ENCODE results near the gene RCBTB2.

RCBTB2 gene

DNA sequence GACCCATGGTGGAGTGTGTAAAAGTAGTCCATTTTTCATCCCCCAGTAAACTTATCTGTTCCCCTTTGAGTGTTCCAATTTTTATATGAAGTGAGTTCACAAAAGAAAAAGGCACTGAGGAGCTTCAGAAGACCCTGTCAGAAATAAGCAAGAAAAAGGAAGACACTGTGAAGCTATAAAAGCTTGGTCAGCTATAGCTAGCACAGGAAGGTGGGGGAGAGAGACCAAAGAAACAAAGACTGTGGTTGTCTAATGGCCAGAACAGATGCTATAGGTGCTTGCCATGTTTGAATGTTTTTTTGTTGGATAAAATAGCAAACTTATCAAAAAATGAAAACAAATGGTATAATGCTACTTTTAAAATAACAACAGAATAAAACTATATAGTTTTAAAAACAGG lies 46.5 kb downstream of the RCBTB2 start:
- Histone ChIP-seq H2AFZ (ENCODE audit: low read depth, low read length) (no peak overlapping the region), H3K4me3 (ENCODE audit: low read length) (no peak overlapping the region), H3K79me2 (ENCODE audit: low read length) (no peaks in the 10 kb centered on the region), H4K20me1 (ENCODE audit: insufficient read depth, low read length) (no peaks in the 10 kb centered on the region), H3K4me2 (ENCODE audit: low read length) (no peak overlapping the region), H3K36me3 (replicated peaks; ENCODE audit: low read depth, low read length) (peaks cover 59% of the 10 kb centered on the region), H3K9me3 (ENCODE audit: insufficient read depth, low read length) (no peaks in the 10 kb centered on the region), H3K4me1 (ENCODE audit: low read length) (peaks cover 42% of the 10 kb centered on the region), H3K27ac (ENCODE audit: low read length) (no peak overlapping the region), H3K9ac (ENCODE audit: low read length) (no peak overlapping the region), H3K27me3 (ENCODE audit: low read depth, low read length) (no peaks in the 10 kb centered on the region)
- TF ChIP-seq, protein P1, sequence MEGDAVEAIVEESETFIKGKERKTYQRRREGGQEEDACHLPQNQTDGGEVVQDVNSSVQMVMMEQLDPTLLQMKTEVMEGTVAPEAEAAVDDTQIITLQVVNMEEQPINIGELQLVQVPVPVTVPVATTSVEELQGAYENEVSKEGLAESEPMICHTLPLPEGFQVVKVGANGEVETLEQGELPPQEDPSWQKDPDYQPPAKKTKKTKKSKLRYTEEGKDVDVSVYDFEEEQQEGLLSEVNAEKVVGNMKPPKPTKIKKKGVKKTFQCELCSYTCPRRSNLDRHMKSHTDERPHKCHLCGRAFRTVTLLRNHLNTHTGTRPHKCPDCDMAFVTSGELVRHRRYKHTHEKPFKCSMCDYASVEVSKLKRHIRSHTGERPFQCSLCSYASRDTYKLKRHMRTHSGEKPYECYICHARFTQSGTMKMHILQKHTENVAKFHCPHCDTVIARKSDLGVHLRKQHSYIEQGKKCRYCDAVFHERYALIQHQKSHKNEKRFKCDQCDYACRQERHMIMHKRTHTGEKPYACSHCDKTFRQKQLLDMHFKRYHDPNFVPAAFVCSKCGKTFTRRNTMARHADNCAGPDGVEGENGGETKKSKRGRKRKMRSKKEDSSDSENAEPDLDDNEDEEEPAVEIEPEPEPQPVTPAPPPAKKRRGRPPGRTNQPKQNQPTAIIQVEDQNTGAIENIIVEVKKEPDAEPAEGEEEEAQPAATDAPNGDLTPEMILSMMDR (IDR thresholded peaks at IDR 0.05; ENCODE audit: low read depth, low read length) = no peak
- no peak for TF ChIP-seq EZH2phosphoT487 (IDR thresholded peaks at IDR 0.05; ENCODE audit: low read depth)

DNA sequence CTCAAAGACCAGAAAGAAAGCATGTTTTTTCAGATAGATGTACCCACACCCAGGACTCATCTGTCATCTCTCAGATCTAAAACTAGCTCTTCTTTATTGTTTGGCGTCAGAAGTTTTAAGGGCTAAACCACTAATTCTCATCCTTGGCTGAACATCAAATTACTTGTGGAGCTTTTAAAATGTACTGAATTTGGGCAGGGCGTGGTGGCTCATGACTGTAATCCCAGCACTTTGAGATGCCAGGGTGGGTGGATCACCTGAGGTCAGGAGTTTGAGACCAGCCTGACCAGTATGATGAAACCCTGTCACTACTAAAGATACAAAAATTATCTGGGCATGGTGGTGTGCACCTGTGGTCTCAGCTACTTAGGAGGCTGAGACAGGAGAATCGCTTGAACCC lies 47.4 kb downstream of the RCBTB2 start:
- no peaks in the 10 kb centered on the region for H3K9me3 ChIP-seq (ENCODE audit: insufficient read depth, low read length)
- H3K27me3 ChIP-seq (ENCODE audit: low read depth, low read length) = no peaks in the 10 kb centered on the region
- no peak overlapping the region for H3K4me3 ChIP-seq (ENCODE audit: low read length)
- no peaks in the 10 kb centered on the region for H3K79me2 ChIP-seq (ENCODE audit: low read length)
- no peak overlapping the region for H3K27ac ChIP-seq (ENCODE audit: low read length)
- no peak overlapping the region for H2AFZ ChIP-seq (ENCODE audit: low read depth, low read length)
- no peaks in the 10 kb centered on the region for H4K20me1 ChIP-seq (ENCODE audit: insufficient read depth, low read length)
- peaks cover 57% of the 10 kb centered on the region for H3K36me3 ChIP-seq (replicated peaks; ENCODE audit: low read depth, low read length)
- no peak overlapping the region for H3K4me2 ChIP-seq (ENCODE audit: low read length)
- TF ChIP-seq, protein P1 (IDR thresholded peaks at IDR 0.05; ENCODE audit: low read depth, low read length) = no peak
- no peak for TF ChIP-seq EZH2phosphoT487 (IDR thresholded peaks at IDR 0.05; ENCODE audit: low read depth)
- peaks cover 33% of the 10 kb centered on the region for H3K4me1 ChIP-seq (ENCODE audit: low read length)
- no peak overlapping the region for H3K9ac ChIP-seq (ENCODE audit: low read length)

DNA sequence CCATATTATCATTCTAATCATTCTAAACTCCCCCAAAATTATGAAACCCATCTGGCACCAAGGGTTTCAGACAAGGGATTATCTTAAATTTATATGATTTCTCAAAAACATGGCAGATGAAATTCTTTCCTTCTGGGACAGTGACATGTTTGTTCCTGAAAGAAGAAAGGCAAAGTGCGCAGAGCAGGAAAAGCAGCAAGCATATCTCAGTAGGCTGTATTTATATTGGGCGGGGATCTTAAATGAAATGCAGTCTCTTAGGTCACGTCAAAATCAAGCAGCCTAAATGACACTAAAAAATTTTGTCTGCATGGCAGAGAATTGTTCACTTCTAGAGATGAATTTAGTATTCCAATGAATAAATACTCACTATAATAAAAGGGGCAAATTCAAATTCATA lies 49.3 kb downstream of the RCBTB2 start:
- no peak overlapping the region for H3K4me2 ChIP-seq (ENCODE audit: low read length)
- no peak overlapping the region for H3K9ac ChIP-seq (ENCODE audit: low read length)
- H3K79me2 ChIP-seq (ENCODE audit: low read length) = no peaks in the 10 kb centered on the region
- peaks cover 58% of the 10 kb centered on the region for H3K36me3 ChIP-seq (replicated peaks; ENCODE audit: low read depth, low read length)
- no peaks in the 10 kb centered on the region for H3K27me3 ChIP-seq (ENCODE audit: low read depth, low read length)
- no peaks in the 10 kb centered on the region for H3K9me3 ChIP-seq (ENCODE audit: insufficient read depth, low read length)
- H3K4me1 ChIP-seq (ENCODE audit: low read length) = peaks cover 14% of the 10 kb centered on the region
- TF ChIP-seq, protein P1 (IDR thresholded peaks at IDR 0.05; ENCODE audit: low read depth, low read length) = no peak
- TF ChIP-seq EZH2phosphoT487 (IDR thresholded peaks at IDR 0.05; ENCODE audit: low read depth) = no peak
- H4K20me1 ChIP-seq (ENCODE audit: insufficient read depth, low read length) = no peaks in the 10 kb centered on the region
- no peak overlapping the region for H3K27ac ChIP-seq (ENCODE audit: low read length)
- no peak overlapping the region for H2AFZ ChIP-seq (ENCODE audit: low read depth, low read length)
- no peak overlapping the region for H3K4me3 ChIP-seq (ENCODE audit: low read length)

DNA sequence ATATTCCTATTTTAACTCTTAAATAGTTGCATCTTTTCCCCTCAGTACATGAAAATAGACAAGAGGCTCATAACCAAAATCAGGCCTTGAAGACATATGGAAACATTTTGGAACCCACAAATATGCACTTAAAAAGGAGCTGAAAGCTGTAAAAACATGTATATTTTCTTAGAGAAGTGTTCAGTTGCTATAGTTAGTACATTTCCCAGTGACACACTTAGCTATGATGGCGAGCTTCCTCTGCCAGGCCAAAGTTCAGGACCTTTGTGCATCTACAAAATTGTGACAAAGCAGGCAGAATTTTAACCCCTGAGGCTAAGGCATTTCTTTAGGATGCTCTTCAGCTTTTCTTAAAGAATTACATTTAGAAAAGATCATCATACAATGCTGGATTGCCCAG lies 54.5 kb downstream of the RCBTB2 start:
- Histone ChIP-seq H2AFZ (ENCODE audit: low read depth, low read length) (no peak overlapping the region), H3K4me2 (ENCODE audit: low read length) (no peak overlapping the region), H3K36me3 (replicated peaks; ENCODE audit: low read depth, low read length) (peaks cover 59% of the 10 kb centered on the region), H3K9me3 (ENCODE audit: insufficient read depth, low read length) (no peaks in the 10 kb centered on the region), H3K4me3 (ENCODE audit: low read length) (no peak overlapping the region), H3K4me1 (ENCODE audit: low read length) (peaks cover 23% of the 10 kb centered on the region), H3K27ac (ENCODE audit: low read length) (no peak overlapping the region), H4K20me1 (ENCODE audit: insufficient read depth, low read length) (no peaks in the 10 kb centered on the region), H3K9ac (ENCODE audit: low read length) (no peak overlapping the region), H3K79me2 (ENCODE audit: low read length) (no peaks in the 10 kb centered on the region), H3K27me3 (ENCODE audit: low read depth, low read length) (no peaks in the 10 kb centered on the region)
- TF ChIP-seq, protein P1 (IDR thresholded peaks at IDR 0.05; ENCODE audit: low read depth, low read length) = no peak
- no peak for TF ChIP-seq EZH2phosphoT487 (IDR thresholded peaks at IDR 0.05; ENCODE audit: low read depth)

Data from OCI-LY3 (cell line).